K562 (cell line): Measurements from ENCODE around the gene NTM. TPM values are rescaled to one million over a fixed set of nuclear protein-coding genes. Genes with fewer than 3 reads are reported as not detected.

Source experiments
- ATAC-seq: fragments of 200-7000 bp; cut with Tn5 transposase; 3 replicates; pipeline ENCODE4 v1.9.1; 2020; ENCODE audit warnings: moderate library complexity
- BruUV-seq: library from RNA; stranded (reverse); fragments of 400-500 nt; replicated peaks from 2 replicates; lab custom pipeline; 2021; lab: Mats Ljungman, UMichigan
- CTCF ChIA-PET: fragments of 300-600 bp; formaldehyde crosslinking; extraction: SDS; loops from one replicate; lab custom pipeline; 2021; ENCODE audit warnings: low intra/inter-chr PET ratio; lab: Yijun Ruan, JAX
- POLR2A ChIA-PET: fragments of 300-600, 350-650 bp; sonication (Branson Sonifier 250); formaldehyde crosslinking; extraction: SDS; loops from one replicate; lab custom pipeline; 2021; ENCODE audit warnings: antibody characterized with exemption, inconsistent platforms; lab: Yijun Ruan, JAX
- DNase-seq, 4 experiments: peaks; one replicate each; pipeline versions ENCODE4 v3.0.0 to v3.0.0-alpha.2; 2011 to 2018; ENCODE audit warnings: low spot score in 3 of 4, mixed read lengths in 3 of 4; ENCODE audit errors: extremely low read depth in 1 of 4
- FAIRE-seq: peaks from 2 replicates; lab custom pipeline; 2011; peaks lifted over from hg19 to GRCh38; lab: Jason Lieb, UNC
- H2AFZ ChIP-seq: 2 replicates; pipeline ENCODE4 v1.6.0; 2011; ENCODE audit warnings: low read depth, low read length, control low read depth, inconsistent platforms
- H3K27ac ChIP-seq: fragments of 200-600 bp; 3 replicates; pipeline ENCODE4 v1.8.0; 2011; ENCODE audit warnings: low read depth, mild to moderate bottlenecking, control low read depth, inconsistent platforms, low read length, moderate library complexity, mixed read lengths; ENCODE audit errors: extremely low read depth
- H3K27me3 ChIP-seq, 2 experiments: fragments of 300-600 bp in 1 of 2; 2 replicates in 1 of 2; 3 replicates in 1 of 2; pipeline versions ENCODE4 v1.6.0 to v1.8.0; 2011; ENCODE audit warnings: inconsistent platforms in 2 of 2, low read length in 2 of 2, mild to moderate bottlenecking in 1 of 2, mixed read lengths in 1 of 2, moderate library complexity in 1 of 2; ENCODE audit not compliant: control insufficient read depth in 2 of 2, insufficient read depth in 2 of 2
- H3K36me3 ChIP-seq: fragments of 300-600 bp; 3 replicates; pipeline ENCODE4 v1.8.0; 2011; ENCODE audit warnings: mild to moderate bottlenecking, low read length, inconsistent platforms; ENCODE audit not compliant: control insufficient read depth, insufficient read depth
- H3K4me1 ChIP-seq, 2 experiments: fragments of 200-600 bp in 1 of 2; replicated peaks in 1 of 2; 2 replicates in 1 of 2; 3 replicates in 1 of 2; pipeline versions ENCODE4 v1.5.1 to v1.8.0; 2011; ENCODE audit warnings: inconsistent platforms in 2 of 2, low read length in 2 of 2, mild to moderate bottlenecking in 1 of 2, mixed read lengths in 1 of 2, moderate library complexity in 1 of 2; ENCODE audit not compliant: control insufficient read depth in 2 of 2, insufficient read depth in 2 of 2
- H3K4me2 ChIP-seq: 2 replicates; pipeline ENCODE4 v1.6.1; 2011; ENCODE audit warnings: low read length, control low read depth, inconsistent platforms, mixed read lengths; ENCODE audit not compliant: insufficient read depth
- H3K4me3 ChIP-seq: fragments of 200-600 bp; sonication (generic), shearing (Covaris generic); 2 replicates; pipeline ENCODE4 v1.5.1; 2016; ENCODE audit warnings: control low read depth, inconsistent platforms
- H3K79me2 ChIP-seq: fragments of 200-600 bp; 3 replicates; pipeline ENCODE4 v1.8.0; 2011; ENCODE audit warnings: low read length, inconsistent platforms; ENCODE audit not compliant: control insufficient read depth, insufficient read depth
- H3K9ac ChIP-seq, 2 experiments: 2 replicates each; pipeline versions ENCODE4 v1.6.0 to v1.6.1; 2011; ENCODE audit warnings: low read depth in 2 of 2, low read length in 2 of 2, control low read depth in 1 of 2, inconsistent platforms in 1 of 2, mild to moderate bottlenecking in 1 of 2, mixed read lengths in 1 of 2; ENCODE audit not compliant: insufficient read depth in 1 of 2
- H3K9me1 ChIP-seq: one replicate; pipeline ENCODE4 v1.6.0; 2011; ENCODE audit warnings: inconsistent platforms, mild to moderate bottlenecking, low read length, moderate library complexity; ENCODE audit not compliant: control insufficient read depth, insufficient read depth
- H3K9me3 ChIP-seq: replicated peaks from 2 replicates; pipeline ENCODE4 v1.5.1; 2011; ENCODE audit warnings: low read depth, low read length, inconsistent platforms; ENCODE audit not compliant: control insufficient read depth, insufficient read depth
- H4K20me1 ChIP-seq: replicated peaks from 2 replicates; pipeline ENCODE4 v1.6.1; 2011; ENCODE audit warnings: low read length, inconsistent platforms, mixed read lengths; ENCODE audit not compliant: control insufficient read depth, insufficient read depth
- ARID3A ChIP-seq: IDR thresholded peaks from 2 replicates; pipeline ENCODE4 v1.6.1; 2012; ENCODE audit warnings: low read depth, low read length, improper control_type of control experiment, borderline replicate concordance
- FUS ChIP-seq: fragments of 200-400 bp; formaldehyde crosslinking; optimal IDR thresholded peaks from 2 replicates; pipeline ENCODE3; 2017; ENCODE audit warnings: low read depth, low read length
- GABPB2 ChIP-seq: fragments of 250-450 bp; sonication (Bioruptor Pico); conservative IDR thresholded peaks from 2 replicates; pipeline ENCODE4 v1.5.1; 2021; ENCODE audit warnings: mild to moderate bottlenecking
- GMEB1 ChIP-seq: fragments of 250-450 bp; sonication (Bioruptor Pico); IDR thresholded peaks from 2 replicates; pipeline ENCODE4 v1.4.0; 2020; ENCODE audit warnings: mild to moderate bottlenecking
- KAT7 ChIP-seq: sonication (generic); formaldehyde crosslinking; IDR thresholded peaks from 2 replicates; pipeline ENCODE4 v1.8.0; 2022; ENCODE audit warnings: missing genetic modification reagents, mild to moderate bottlenecking, borderline replicate concordance
- LCOR ChIP-seq: sonication (generic); formaldehyde crosslinking; IDR thresholded peaks from 2 replicates; pipeline ENCODE4 v1.8.0; 2022; ENCODE audit warnings: mild to moderate bottlenecking, missing genetic modification reagents
- NCOA6 ChIP-seq: fragments of 450-650 bp; IDR thresholded peaks from 2 replicates; pipeline ENCODE4 v1.6.1; 2017; ENCODE audit warnings: mild to moderate bottlenecking
- PTBP1 ChIP-seq: fragments of 200-400 bp; formaldehyde crosslinking; IDR thresholded peaks from 2 replicates; pipeline ENCODE4 v1.6.1; 2017; ENCODE audit warnings: low read depth, low read length
- SETDB1 ChIP-seq: IDR thresholded peaks from one replicate; pipeline ENCODE4 v1.6.1; 2012; ENCODE audit warnings: low read length, control low read depth, inconsistent platforms
- SMC3 ChIP-seq: conservative IDR thresholded peaks from 2 replicates; pipeline ENCODE4 v1.6.1; 2011; ENCODE audit warnings: low read depth, low read length, improper control_type of control experiment; ENCODE audit not compliant: insufficient read depth
- ZNF354B ChIP-seq: fragments of 250-450 bp; sonication (Bioruptor Pico); IDR thresholded peaks from 2 replicates; pipeline ENCODE4 v1.4.0; 2020
- ZNF57 ChIP-seq: fragments of 450-650 bp; formaldehyde crosslinking; IDR thresholded peaks from 2 replicates; pipeline ENCODE4 v1.4.0; 2020; ENCODE audit warnings: mild to moderate bottlenecking, moderate library complexity
- WGBS: fragments of 100-300 bp; shearing (Covaris generic); methylation state at CpG from one replicate; pipeline ENCODE4 v1.1.6; 2016; ENCODE audit warnings: low coverage, mixed read lengths; ENCODE audit not compliant: insufficient coverage; ENCODE audit errors: missing lambda C conversion rate; 5-methylcytosine and 5-hydroxymethylcytosine counted together
- in situ Hi-C: fragments of 300-500 bp; cut with MboI; formaldehyde crosslinking; loops from 4 replicates; pipeline ENCODE4 v1.15.0; 2018; ENCODE audit warnings: inconsistent platforms, mixed read lengths
- intact Hi-C: fragments of 100-400 bp; cut with micrococcal nuclease; formaldehyde crosslinking; loops from 2 replicates; pipeline ENCODE4 v1.14.2; 2022
- polyA plus RNA-seq, 8 experiments: library from polyadenylated mRNA; depleted of rRNA in 4 of 8; stranded (reverse) in 5 of 8; unstranded in 3 of 8; fragments of >200 nt; fragmentation: Nextera tagmentation in 2 of 8; fragmentation: Illumina TruSeq in 1 of 8; extraction: Ambion mirVana in 2 of 8; extraction: Trizol in 1 of 8; gene quantifications; 2 replicates each; pipeline versions ENCODE4 v1.2.1 to v1.2.3, GENCODE V29; 2011 to 2014; ENCODE audit warnings: inconsistent platforms in 1 of 8, missing spikeins in 1 of 8
- total RNA-seq, 7 experiments: library from RNA; depleted of rRNA in 6 of 7; stranded (reverse); fragments of >200 nt in 6 of 7; fragmentation: Illumina TruSeq in 2 of 7; extraction: Trizol in 2 of 7; gene quantifications; 2 replicates each; pipeline versions ENCODE4 v1.2.1 to v1.2.3, GENCODE V29; 2011 to 2021; ENCODE audit warnings: low replicate concordance in 1 of 7

Gene NTM
- total and polyA plus RNA-seq, 9 of the 15 experiments (the other 6 are each of a cell fraction or from before 2014, with no cell fraction given): not detected

GRCh38 chr11:132342408-132342807 is 972.0 kb downstream of the NTM start (continued):
- TF ChIP-seq ZNF354B (CRISPR knock-in tag) (no peak), SMC3 (no peak)

GRCh38 chr11:132343445-132344175 is 973.2 kb downstream of the NTM start:
- no peaks in the 10 kb centered on the region for H3K4me1 ChIP-seq
- POLR2A ChIA-PET: no interaction called here
- DNase-seq (no peak), ATAC-seq (no peak), FAIRE-seq (no peak)
- H3K4me3 ChIP-seq: no peak overlapping the region
- H3K27ac ChIP-seq: no peak overlapping the region
- H3K36me3 ChIP-seq: no peaks in the 10 kb centered on the region
- no peaks in the 10 kb centered on the region for H3K9me1 ChIP-seq
- no peak overlapping the region for H3K9ac ChIP-seq
- no peaks in the 10 kb centered on the region for H3K27me3 ChIP-seq
- H4K20me1 ChIP-seq: no peaks in the 10 kb centered on the region
- H2AFZ ChIP-seq: no peak overlapping the region
- no peaks in the 10 kb centered on the region for H3K79me2 ChIP-seq
- intact Hi-C loops (no loop called here), in situ Hi-C loops (no loop called here)
- CTCF ChIA-PET: no interaction called here
- H3K4me2 ChIP-seq: no peak overlapping the region
- no peak for TF ChIP-seq KAT7 (CRISPR knock-in tag)
- no peak for TF ChIP-seq ARID3A
- no peak for TF ChIP-seq FUS
- TF ChIP-seq LCOR (CRISPR knock-in tag): no peak
- TF ChIP-seq SETDB1: no peak
- no peak for TF ChIP-seq ZNF57
- TF ChIP-seq NCOA6: no peak
- TF ChIP-seq GABPB2: no peak
- TF ChIP-seq PTBP1: no peak
- no peak for TF ChIP-seq GMEB1 (CRISPR knock-in tag)
- BruUV-seq: no TSS peak
- WGBS: 0% methylated on average over 5 of the region's 5 CpGs
- no peaks in the 10 kb centered on the region for H3K9me3 ChIP-seq
